HPDE6-E6E7 (cell line): Measurements from ENCODE around the gene SLC38A5.
"Not testable (repeated sequence)": the region's sequence is repeated elsewhere in the genome, so short reads cannot be mapped to it uniquely, and the experiment has no call there.

ENCODE experiments used
- DNase-seq: peaks from one replicate; pipeline ENCODE4 v3.0.0; 2011; ENCODE audit warnings: missing footprints; ENCODE audit errors: extremely low spot score

SLC38A5 gene

GRCh38 chrX:48468693-48469691 is 1.1 kb downstream of the SLC38A5 start:
- DNase-seq: no peak

- no peak for DNase-seq
These were observed 1.8 kb downstream of the SLC38A5 start for GRCh38 chrX:48468247-48468671.

GRCh38 chrX:48467281-48467761 is 2.7 kb downstream of the SLC38A5 start:
- DNase-seq: no peak

- no peak for DNase-seq
These were observed 3.4 kb downstream of the SLC38A5 start for GRCh38 chrX:48466696-48467095.

GRCh38 chrX:48465336-48465933 is 4.6 kb downstream of the SLC38A5 start:
- DNase-seq: no peak

GRCh38 chrX:48461830-48462229 is 8.2 kb downstream of the SLC38A5 start:
- DNase-seq: no peak

GRCh38 chrX:48460606-48461005 is 9.5 kb downstream of the SLC38A5 start:
- DNase-seq: no peak

GRCh38 chrX:48460031-48460430 is 10.0 kb downstream of the SLC38A5 start:
- no peak for DNase-seq

GRCh38 chrX:48459483-48459882 is 10.6 kb downstream of the SLC38A5 start:
- DNase-seq: no peak

- no peak for DNase-seq
These were observed 11.3 kb downstream of the SLC38A5 start for GRCh38 chrX:48458711-48459110.

GRCh38 chrX:48456628-48457331 is 13.3 kb downstream of the SLC38A5 start:
- no peak for DNase-seq

- DNase-seq: no peak
These were observed 18.4 kb downstream of the SLC38A5 start for GRCh38 chrX:48451708-48452107.

GRCh38 chrX:48450076-48450475 is 20.0 kb downstream of the SLC38A5 start:
- DNase-seq: no peak

GRCh38 chrX:48447201-48447600 is 22.9 kb downstream of the SLC38A5 start:
- not testable (repeated sequence) for DNase-seq

GRCh38 chrX:48433713-48434112 is 36.3 kb downstream of the SLC38A5 start:
- DNase-seq: not testable (repeated sequence)

- DNase-seq: not testable (repeated sequence)
These were observed 39.9 kb downstream of the SLC38A5 start for GRCh38 chrX:48430166-48430565.

- not testable (repeated sequence) for DNase-seq
These were observed 40.5 kb downstream of the SLC38A5 start for GRCh38 chrX:48429606-48430005.

- not testable (repeated sequence) for DNase-seq
These were observed 42.9 kb downstream of the SLC38A5 start for GRCh38 chrX:48427027-48427716.

- not testable (repeated sequence) for DNase-seq
These were observed 58.2 kb downstream of the SLC38A5 start, which contains the start of gene SSX4B for GRCh38 chrX:48411860-48412259. SSX4B (minus strand) TSS chrX:48411960; CDS start chrX:48411372, 588 bp downstream.
